Stomach smooth muscle (tissue), 2 donors: ENCODE measurements around the gene ENTPD8.

ENCODE experiments used
- H3K27ac ChIP-seq: one replicate; pipeline ENCODE4 v1.7.0; 2013; ENCODE audit warnings: mild to moderate bottlenecking, low read length, inconsistent platforms
- H3K27me3 ChIP-seq, 2 donors: one replicate each; pipeline ENCODE4 v1.7.0; 2013; ENCODE audit warnings: low read length in 2 of 2; ENCODE audit not compliant: insufficient read depth in 2 of 2, control insufficient read depth in 1 of 2
- H3K36me3 ChIP-seq, 2 donors: one replicate each; pipeline ENCODE4 v1.7.0; 2013; ENCODE audit warnings: low read length in 2 of 2; ENCODE audit not compliant: control insufficient read depth in 2 of 2, insufficient read depth in 2 of 2
- H3K4me1 ChIP-seq: one replicate; pipeline ENCODE4 v1.7.0; 2013; ENCODE audit warnings: low read length; ENCODE audit not compliant: control insufficient read depth, insufficient read depth
- H3K4me3 ChIP-seq, 2 donors: one replicate each; pipeline ENCODE4 v1.7.0; 2013; ENCODE audit warnings: low read length in 2 of 2
- H3K9ac ChIP-seq, 2 donors: one replicate each; pipeline ENCODE4 v1.7.0; 2013; ENCODE audit warnings: low read length in 2 of 2, mild to moderate bottlenecking in 1 of 2
- H3K9me3 ChIP-seq, 2 donors: one replicate each; pipeline ENCODE4 v1.7.0; 2013; ENCODE audit warnings: low read length in 2 of 2; ENCODE audit not compliant: control insufficient read depth in 2 of 2
- donor health status: healthy.
- donor health status: Pancreatic carcinoma.

The ENTPD8 gene

DNA sequence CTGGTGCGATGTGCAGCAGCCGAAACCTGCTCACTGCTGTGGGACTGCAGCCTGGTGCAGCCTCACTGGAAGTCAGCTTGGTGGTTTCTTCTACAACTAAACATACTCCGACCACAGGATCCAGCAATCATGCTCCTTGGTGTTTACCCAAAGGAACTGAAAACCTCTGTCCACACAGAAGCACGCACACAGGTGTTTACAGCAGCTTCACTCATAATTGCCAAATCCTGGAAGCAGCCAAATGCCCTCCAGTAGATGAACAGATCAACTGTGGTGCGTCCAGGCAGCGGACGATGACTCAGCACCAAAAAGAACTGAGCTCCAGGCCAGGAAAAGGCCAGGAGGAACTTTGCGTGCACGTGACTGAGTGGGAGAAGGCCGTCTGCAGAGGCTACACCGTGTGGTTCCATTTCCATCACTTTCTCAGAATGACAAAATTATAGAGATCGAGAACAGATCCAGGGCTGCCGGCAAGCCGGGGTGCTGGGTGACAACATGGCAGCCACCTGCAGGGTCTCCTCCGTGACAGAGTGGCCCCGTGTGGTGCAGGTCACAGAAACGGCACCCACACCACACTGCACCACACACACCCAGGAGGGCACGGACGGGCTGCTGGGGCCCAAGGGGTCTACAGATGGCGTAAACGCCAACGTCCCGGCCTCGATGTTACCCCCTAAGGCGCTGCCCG, 41.1 kb upstream of the ENTPD8 start:
- peaks cover 8% of the 10 kb centered on the region for H3K4me1 ChIP-seq
- no peak overlapping the region for H3K4me3 ChIP-seq
- no peaks in the 10 kb centered on the region for H3K9me3 ChIP-seq
- H3K36me3 ChIP-seq: no peaks in the 10 kb centered on the region
- H3K27ac ChIP-seq: peak overlapping the region; percentile 18
- H3K27me3 ChIP-seq: no peaks in the 10 kb centered on the region
- H3K9ac ChIP-seq: no peak overlapping the region

DNA sequence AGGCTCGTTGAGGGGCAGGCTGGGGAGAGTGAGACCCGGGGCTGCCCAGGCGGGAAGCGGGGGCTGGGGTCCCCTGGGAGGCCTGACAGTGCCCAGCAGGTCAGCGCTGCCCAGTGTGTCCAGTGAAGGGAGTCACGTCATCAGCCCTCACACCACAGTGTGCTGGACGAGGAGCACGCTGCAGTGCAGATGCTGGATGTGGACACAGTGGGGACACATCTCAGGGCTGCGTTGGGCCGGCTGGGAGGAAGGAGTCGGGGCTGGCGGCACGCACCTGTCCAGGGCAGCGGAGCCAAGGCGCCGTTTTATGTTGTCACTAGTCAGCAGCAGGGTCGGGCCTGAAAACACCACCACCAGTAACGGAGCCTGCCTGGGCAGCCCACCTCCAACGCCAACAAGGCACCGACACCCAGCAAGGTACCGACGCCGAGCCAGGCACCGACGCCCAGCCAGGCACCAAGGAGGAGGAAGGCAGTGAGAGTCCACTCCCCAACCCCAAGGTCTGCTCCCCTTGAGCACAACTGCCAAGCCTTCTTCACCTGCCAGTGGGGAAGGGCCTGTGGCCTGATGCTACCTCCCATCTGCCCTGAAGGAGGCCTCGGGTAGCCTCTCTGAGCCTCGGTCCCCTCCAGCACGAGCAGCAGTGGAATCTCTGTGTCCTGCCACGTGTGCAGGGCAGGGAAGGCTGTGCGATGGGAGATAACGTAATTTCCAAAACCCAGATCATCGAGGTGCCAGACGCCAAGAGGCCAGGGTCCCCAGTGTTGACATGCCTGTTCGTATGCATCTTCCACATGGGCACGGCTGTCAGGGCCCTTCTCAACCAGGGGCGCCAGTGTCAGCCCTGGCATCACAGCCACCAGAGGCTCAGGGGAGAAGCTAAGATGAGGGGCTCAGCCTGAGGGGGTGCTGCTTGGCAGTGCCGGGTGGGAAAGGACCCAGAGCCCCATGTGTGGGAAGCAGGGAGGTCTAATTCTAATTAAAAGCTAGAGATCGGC, 39.8 kb upstream of the ENTPD8 start:
- Histone ChIP-seq H3K4me1 (peaks cover 8% of the 10 kb centered on the region), H3K27me3 (no peaks in the 10 kb centered on the region), H3K4me3 (no peak overlapping the region), H3K36me3 (no peaks in the 10 kb centered on the region), H3K27ac (no peak overlapping the region), H3K9ac (no peak overlapping the region), H3K9me3 (no peaks in the 10 kb centered on the region)

GRCh38 chr9:137479892-137480685, 38.9 kb upstream of the ENTPD8 start:
- Histone ChIP-seq H3K9ac (no peak overlapping the region), H3K4me3 (no peak overlapping the region), H3K9me3 (no peaks in the 10 kb centered on the region), H3K36me3 (no peaks in the 10 kb centered on the region), H3K4me1 (peaks cover 8% of the 10 kb centered on the region), H3K27me3 (no peaks in the 10 kb centered on the region), H3K27ac (no peak overlapping the region)

DNA sequence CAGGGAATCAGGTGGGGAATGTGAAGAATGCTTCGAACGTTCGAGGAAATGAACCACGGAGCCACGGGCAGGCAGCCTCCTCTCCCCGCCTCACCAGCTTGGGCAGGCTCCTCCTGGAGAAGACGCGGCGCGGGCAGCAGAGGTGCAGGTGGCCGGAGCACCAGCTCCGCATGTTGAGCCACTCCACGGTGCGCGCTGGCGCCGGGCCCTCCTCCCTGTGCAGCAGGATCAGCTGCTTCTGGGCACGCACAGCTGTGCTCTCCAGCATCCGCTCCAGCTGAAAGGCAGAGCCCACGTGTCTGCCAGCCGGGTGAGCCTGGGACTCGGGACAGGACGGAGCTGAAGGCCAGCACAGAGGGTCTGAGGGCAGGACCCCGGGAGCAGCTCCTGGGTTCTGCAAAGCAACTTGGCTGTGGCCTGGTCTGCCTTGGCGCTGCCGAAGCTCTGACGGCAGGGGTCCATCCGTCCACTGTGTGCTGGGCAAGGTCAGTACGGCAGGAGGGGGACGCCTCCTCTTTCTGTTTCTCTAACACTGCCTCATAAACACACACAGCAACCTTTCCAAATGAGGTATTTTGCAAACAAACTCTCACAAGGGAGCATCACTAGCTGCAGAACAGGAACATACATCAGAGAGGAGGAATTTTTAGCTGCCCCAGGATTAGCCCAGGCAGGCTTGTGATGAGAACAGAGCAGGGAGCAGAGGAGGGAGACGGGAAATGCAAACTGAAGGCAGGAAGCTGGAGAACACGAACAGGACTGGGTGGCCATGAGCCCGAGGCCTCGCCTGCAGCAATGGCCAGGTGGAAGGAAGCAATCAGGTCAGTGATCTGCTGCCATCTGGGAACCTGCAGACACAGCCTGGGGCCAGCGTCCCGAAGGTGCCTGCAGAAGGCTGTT, 38.1 kb upstream of the ENTPD8 start:
- H3K27ac ChIP-seq: no peak overlapping the region

DNA sequence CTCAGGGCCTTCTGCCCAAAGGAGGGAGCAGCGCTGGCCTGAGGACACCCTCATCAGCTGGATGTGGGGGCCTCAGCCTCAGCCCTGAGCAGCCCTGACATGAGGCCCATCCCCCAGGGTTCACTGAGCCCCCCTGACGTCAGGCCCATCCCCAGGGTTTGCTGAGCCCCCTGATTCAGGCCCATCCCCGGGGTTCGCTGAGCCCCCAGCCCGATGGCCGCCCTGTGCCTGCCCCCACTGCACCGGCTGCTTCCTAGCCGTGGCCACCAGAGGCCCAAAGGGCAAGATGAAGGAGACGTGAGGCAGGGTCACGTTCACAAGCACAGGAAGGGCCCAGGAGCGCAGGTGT, 37.4 kb upstream of the ENTPD8 start:
- H3K9me3 ChIP-seq: peaks cover 0 to 5% of the 10 kb centered on the region in 2 donors
- H3K4me3 ChIP-seq: no peak overlapping the region
- H3K27me3 ChIP-seq: no peaks in the 10 kb centered on the region
- no peak overlapping the region for H3K27ac ChIP-seq
- H3K9ac ChIP-seq: no peak overlapping the region
- peaks cover 8% of the 10 kb centered on the region for H3K4me1 ChIP-seq
- H3K36me3 ChIP-seq: no peaks in the 10 kb centered on the region

More for the DNA sequence above, 38.1 kb upstream of the ENTPD8 start:
- H3K36me3 ChIP-seq: no peaks in the 10 kb centered on the region
- no peaks in the 10 kb centered on the region for H3K27me3 ChIP-seq
- H3K9me3 ChIP-seq: peaks cover 0 to 2% of the 10 kb centered on the region in 2 donors
- peaks cover 8% of the 10 kb centered on the region for H3K4me1 ChIP-seq
- no peak overlapping the region for H3K9ac ChIP-seq
- no peak overlapping the region for H3K4me3 ChIP-seq

GRCh38 chr9:137477778-137478612, 36.8 kb upstream of the ENTPD8 start:
- H3K4me1 ChIP-seq: peaks cover 8% of the 10 kb centered on the region

GRCh38 chr9:137476856-137477255, 35.7 kb upstream of the ENTPD8 start:
- Histone ChIP-seq H3K36me3 (no peaks in the 10 kb centered on the region), H3K9me3 (peaks cover 0 to 5% of the 10 kb centered on the region in 2 donors), H3K9ac (no peak overlapping the region), H3K27me3 (no peaks in the 10 kb centered on the region), H3K27ac (no peak overlapping the region), H3K4me1 (peaks cover 1% of the 10 kb centered on the region), H3K4me3 (no peak overlapping the region)

More at GRCh38 chr9:137477778-137478612, 36.8 kb upstream of the ENTPD8 start:
- Histone ChIP-seq H3K27ac (no peak overlapping the region), H3K9ac (no peak overlapping the region), H3K27me3 (no peaks in the 10 kb centered on the region), H3K4me3 (no peak overlapping the region), H3K36me3 (no peaks in the 10 kb centered on the region), H3K9me3 (peaks cover 0 to 5% of the 10 kb centered on the region in 2 donors)

- Histone ChIP-seq H3K9me3 (peaks cover 0 to 5% of the 10 kb centered on the region in 2 donors), H3K4me1 (no peaks in the 10 kb centered on the region), H3K27ac (no peak overlapping the region), H3K36me3 (no peaks in the 10 kb centered on the region), H3K4me3 (no peak overlapping the region), H3K27me3 (no peaks in the 10 kb centered on the region), H3K9ac (no peak overlapping the region)
These were observed 34.5 kb upstream of the ENTPD8 start for GRCh38 chr9:137475666-137476065.

DNA sequence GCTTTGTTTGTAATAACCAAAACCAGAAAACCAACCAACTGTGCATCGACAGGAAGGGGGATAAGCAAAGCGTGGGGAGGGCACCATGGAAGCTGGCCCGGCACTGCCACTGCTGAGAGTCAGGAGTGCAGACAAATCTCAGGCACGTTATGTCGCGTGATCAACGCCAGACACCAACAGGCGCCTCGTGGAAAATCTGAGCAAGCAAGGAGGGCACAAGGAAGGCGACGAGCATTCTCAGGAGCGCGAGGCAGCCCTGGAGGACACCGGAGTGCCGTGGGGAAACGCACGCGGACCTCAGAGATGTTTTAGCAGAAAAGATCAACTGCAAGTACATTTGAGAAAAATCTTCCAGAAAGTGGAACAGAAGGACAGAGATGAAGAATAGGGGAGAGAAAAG, 33.1 kb upstream of the ENTPD8 start:
- H3K27me3 ChIP-seq: no peaks in the 10 kb centered on the region
- no peak overlapping the region for H3K27ac ChIP-seq
- H3K9me3 ChIP-seq: peaks cover 0 to 5% of the 10 kb centered on the region in 2 donors
- H3K4me1 ChIP-seq: no peaks in the 10 kb centered on the region
- H3K4me3 ChIP-seq: no peak overlapping the region
- H3K9ac ChIP-seq: no peak overlapping the region
- H3K36me3 ChIP-seq: no peaks in the 10 kb centered on the region
